KBM-7 (cell line): ENCODE data around the gene SLC2A14.
A peak's percentile ranks its signal among the peaks of the same experiment; 100 is the strongest.
"Not testable (repeated sequence)": the region's sequence is repeated elsewhere in the genome, so short reads cannot be mapped to it uniquely, and the experiment has no call there.

Experiments
- DNase-seq: peaks from one replicate; pipeline ENCODE4 v3.0.0-alpha.2; 2015
- in situ Hi-C: fragments of 300-500 bp; cut with MboI; formaldehyde crosslinking; loops from 2 replicates; pipeline ENCODE4 v1.14.3; 2020; ENCODE audit warnings: low sequenced_read_pairs, low pct_unique_long_range_greater_than_20kb, mixed read lengths

SLC2A14 gene

DNA sequence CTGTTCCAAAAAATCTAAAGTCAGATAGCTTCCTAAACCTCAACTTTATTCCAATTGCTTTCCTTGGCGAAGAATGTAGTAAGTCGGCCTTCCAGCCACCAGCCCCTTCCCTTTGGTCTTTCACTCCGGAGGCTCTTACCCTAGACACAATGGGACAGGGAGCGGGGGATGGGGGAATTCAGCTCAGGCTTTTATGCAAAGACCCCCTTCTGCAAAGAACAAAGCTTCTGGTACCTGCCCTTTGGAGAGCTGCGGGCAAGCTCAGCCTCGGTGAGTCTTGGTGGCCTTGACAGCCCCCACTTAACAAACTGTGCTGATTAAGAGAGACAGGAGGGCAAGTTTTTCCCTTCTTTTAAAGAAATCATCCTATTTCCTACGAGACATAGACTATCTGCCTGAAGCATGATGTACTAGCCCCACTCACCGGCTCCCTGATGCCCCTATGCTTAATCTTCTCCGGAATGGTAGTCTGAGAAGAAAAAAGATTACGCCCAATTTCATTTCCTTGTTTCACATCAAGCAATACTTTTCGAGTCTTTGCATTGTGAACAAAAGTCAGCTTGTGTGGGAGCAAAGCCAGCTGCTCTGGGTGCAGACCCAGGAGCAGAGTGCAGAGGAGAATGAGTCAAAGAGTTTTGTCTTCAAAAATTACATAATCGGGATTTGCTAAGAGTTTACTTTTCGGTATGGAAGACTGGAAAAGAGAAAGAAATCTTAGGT, 85.0 kb downstream of the SLC2A14 start:
- no peak for DNase-seq
- in situ Hi-C loops = no loop called here

DNA sequence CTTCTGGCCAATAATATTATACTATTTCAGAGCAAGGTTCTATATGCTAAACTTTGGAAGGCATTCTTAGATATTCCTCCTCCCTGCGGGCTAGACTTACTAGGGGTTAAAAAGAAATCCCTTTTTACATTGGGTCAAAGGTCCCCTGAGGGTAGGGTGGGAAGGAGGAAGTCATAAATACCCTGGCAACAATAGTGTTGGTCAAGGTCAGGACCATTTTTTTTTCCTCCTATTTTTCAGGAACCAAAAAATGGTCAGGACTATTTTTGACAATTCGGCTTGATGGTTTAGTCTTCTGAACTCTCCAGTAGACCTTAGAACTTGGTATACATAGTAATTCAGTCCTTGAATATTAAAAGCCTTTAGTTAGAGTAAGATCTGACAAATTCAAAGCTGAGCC, 88.0 kb downstream of the SLC2A14 start:
- in situ Hi-C loops = no loop called here
- peak; percentile 12 for DNase-seq

DNA sequence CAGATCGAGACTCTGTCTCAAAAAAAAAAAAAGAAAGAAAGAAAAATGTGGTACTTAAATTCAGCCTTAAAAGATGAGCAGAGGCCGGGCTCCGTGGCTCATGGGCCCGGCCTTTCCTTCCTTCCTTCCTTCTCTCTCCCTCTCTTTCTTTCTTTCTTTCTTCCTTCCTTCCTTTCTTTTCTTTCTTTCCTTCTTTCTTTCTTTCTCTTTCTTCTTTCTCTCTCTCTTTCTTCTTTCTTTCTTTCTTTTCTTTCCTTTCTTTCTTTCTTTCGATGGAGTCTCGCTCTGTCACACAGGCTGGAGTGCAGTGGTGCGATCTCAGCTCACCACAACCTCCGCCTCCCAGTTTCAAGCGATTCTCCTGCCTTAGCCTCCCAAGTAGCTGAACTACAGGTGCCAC, 89.3 kb downstream of the SLC2A14 start:
- in situ Hi-C loops, DNase-seq: not testable (repeated sequence)

DNA sequence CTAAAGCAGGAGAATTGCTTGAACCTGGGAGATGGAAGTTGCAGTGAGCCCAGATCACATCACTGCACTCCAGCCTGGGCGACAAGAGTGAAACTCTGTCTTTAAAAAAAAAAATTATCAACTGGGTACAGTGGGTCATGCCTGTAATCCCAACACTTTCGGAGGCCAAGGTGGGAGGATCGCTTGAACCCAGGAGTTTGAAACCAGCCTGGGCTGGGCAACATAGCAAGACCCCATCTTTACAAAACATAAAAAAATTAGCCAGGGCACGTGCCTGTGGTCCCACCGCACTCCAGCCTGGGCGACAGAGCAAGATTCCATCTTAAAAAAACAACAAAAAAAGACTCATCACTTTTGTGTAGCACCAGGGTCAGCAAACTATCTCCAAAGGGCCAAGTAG, 90.7 kb downstream of the SLC2A14 start:
- DNase-seq = no peak
- in situ Hi-C loops = no loop called here

DNA sequence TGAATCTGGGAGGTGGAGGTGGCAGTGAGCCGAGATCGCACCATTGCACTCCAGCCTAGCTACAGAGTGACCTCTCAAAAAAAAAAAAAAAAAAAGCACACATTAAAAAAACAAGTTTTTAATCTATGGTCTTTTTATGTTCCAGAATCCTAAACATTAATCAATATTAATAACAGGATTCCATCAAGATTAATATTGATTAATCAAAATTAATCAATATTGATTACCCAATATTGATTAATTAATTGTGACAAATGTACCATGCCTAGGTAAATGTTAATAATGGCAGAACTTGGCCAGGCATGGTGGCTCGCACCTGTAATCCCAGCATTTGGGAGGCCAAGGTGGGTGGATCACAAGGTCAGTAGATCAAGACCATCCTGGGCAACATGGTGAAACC, 91.4 kb downstream of the SLC2A14 start:
- in situ Hi-C loops = no loop called here
- no peak for DNase-seq

DNA sequence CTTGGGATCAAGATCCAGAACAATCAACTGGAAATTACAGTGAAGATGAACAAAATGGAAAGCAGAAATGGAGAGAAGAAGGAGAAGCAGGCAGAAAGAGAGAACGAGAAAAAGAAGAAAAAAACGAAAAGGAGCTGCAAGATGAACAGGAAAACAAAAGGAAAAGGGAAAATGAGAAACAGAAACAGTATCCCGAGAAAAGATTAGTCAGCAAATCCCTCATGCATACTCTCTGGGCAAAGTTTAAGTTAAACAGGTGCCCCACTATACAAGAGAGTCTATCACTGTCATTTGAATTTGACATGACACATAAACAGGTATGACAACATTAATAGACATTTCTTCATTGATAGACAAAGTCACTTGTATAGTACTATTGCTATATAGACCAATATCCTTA, 102.7 kb downstream of the SLC2A14 start:
- no peak for DNase-seq
- in situ Hi-C loops = no loop called here
